HL-60 (cell line): ENCODE results near the gene AGAP1.

ENCODE experiments used
- DNase-seq, 2 experiments: peaks; one replicate each; pipeline ENCODE4 v3.0.0-alpha.2; 2010 to 2020; ENCODE audit warnings: low read depth in 1 of 2, low spot score in 1 of 2
- H3K27ac ChIP-seq: fragments of 250-450 bp; sonication (Bioruptor Pico); replicated peaks from 2 replicates; pipeline ENCODE4 v1.5.1; 2020; ENCODE audit warnings: mild to moderate bottlenecking, moderate library complexity
- H3K27me3 ChIP-seq: fragments of 250-450 bp; sonication (Bioruptor Pico); 2 replicates; pipeline ENCODE4 v1.5.1; 2021; ENCODE audit warnings: mild to moderate bottlenecking, moderate library complexity; ENCODE audit not compliant: insufficient read depth, poor library complexity, severe bottlenecking
- H3K4me3 ChIP-seq: replicated peaks from 2 replicates; pipeline ENCODE4 v1.5.1; 2011; ENCODE audit warnings: mild to moderate bottlenecking, control low read depth, low read length; ENCODE audit not compliant: insufficient read depth
- GABPA ChIP-seq: IDR thresholded peaks from 2 replicates; pipeline ENCODE4 v1.6.1; 2012; ENCODE audit warnings: low read depth
- POLR2AphosphoS5 ChIP-seq: IDR thresholded peaks from 2 replicates; pipeline ENCODE4 v1.6.1; 2012; ENCODE audit warnings: low read depth
- REST ChIP-seq: IDR thresholded peaks from 2 replicates; pipeline ENCODE4 v1.6.1; 2012; ENCODE audit warnings: low read depth; ENCODE audit not compliant: insufficient replicate concordance
- SPI1 ChIP-seq: IDR thresholded peaks from 2 replicates; pipeline ENCODE4 v1.6.1; 2012; ENCODE audit warnings: low read depth, mild to moderate bottlenecking, borderline replicate concordance
- TF ChIP-seq, protein P1 (sequence below): IDR thresholded peaks from one replicate; pipeline ENCODE4 v1.5.1; 2011; ENCODE audit warnings: low read length, control low read depth, inconsistent platforms; ENCODE audit not compliant: insufficient read depth

AGAP1 gene

DNA sequence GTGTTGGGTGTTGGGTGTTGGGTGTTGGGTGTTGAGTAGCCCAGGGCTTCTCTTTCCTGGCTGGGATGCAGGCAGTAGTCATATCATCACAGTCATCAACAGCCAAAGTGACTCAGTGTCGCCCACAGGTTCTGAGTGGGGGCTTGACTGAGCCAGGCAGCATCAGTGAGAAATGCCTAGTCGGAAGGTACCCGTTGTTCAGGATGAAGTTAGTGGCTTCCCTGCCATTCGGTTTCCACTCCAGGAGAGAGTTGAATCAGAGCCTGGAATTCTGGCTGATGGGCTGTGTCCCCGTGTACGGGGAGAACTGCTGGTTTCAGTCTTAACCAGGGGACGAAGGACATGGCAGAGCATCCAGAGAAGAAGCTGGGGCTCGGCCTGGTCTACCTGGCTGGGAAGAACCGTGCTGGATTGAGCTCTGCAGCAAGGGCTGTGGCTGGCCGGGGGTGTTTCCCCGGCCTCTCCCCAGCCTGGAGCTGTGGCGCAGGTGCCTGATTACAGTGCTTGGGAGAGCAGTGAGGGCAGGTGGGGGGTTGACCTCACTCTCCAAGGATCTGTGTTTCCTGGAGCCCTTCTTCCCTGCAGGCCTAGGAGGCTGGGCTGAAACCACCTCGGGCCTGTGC is 49.4 kb downstream of the AGAP1 start:
- no peak for DNase-seq
- no peaks in the 10 kb centered on the region for H3K27me3 ChIP-seq
- no peak overlapping the region for H3K4me3 ChIP-seq
- TF ChIP-seq, protein P1, sequence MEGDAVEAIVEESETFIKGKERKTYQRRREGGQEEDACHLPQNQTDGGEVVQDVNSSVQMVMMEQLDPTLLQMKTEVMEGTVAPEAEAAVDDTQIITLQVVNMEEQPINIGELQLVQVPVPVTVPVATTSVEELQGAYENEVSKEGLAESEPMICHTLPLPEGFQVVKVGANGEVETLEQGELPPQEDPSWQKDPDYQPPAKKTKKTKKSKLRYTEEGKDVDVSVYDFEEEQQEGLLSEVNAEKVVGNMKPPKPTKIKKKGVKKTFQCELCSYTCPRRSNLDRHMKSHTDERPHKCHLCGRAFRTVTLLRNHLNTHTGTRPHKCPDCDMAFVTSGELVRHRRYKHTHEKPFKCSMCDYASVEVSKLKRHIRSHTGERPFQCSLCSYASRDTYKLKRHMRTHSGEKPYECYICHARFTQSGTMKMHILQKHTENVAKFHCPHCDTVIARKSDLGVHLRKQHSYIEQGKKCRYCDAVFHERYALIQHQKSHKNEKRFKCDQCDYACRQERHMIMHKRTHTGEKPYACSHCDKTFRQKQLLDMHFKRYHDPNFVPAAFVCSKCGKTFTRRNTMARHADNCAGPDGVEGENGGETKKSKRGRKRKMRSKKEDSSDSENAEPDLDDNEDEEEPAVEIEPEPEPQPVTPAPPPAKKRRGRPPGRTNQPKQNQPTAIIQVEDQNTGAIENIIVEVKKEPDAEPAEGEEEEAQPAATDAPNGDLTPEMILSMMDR, result no peak
- no peak for TF ChIP-seq REST
- H3K27ac ChIP-seq, result no peak overlapping the region

DNA sequence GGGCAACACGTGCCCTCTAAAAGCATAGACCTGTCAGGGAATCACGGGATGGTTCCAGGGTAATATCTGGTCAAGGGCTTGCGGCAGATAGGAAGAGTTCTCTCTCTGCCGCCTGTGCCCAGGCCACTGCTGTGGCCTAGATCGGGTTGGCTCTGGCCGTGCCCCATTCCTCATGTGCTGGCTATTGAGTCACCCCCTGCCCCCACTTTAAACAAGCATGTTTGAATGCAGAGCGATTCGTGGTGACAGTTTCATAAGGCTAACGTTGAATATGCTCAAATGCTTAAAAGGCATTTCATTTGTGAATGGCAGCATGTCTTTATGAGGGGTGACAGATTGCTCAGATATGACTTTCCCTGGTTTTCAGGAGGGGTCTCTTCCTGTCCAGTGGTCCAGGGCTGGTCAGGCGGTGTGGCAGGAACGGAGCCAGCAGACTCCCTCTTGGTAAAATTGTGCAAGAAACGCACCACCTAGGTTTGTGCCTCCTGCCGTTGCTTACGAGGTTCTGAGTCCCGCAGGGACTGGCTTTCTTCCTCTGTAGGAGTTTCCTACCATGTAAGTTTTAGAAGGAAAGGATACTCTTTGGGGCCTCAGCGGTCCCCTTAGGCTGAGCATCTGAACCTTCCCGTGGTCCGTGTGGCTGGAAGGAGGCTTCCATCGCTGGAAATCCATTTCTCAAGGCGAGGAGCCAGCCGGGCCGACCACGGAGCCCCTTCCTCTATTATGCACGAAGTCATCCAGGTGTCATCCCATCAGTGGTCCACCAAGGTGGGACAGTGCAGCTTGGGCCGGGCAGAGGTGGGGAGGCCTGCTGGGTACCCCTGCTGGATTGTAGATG is 50.2 kb downstream of the AGAP1 start:
- no peaks in the 10 kb centered on the region for H3K27me3 ChIP-seq
- no peak for DNase-seq
- no peak overlapping the region for H3K27ac ChIP-seq
- TF ChIP-seq POLR2AphosphoS5 (no peak), SPI1 (no peak), REST (no peak), GABPA (no peak)
- TF ChIP-seq, protein P1, result no peak
- H3K4me3 ChIP-seq, result no peak overlapping the region

DNA sequence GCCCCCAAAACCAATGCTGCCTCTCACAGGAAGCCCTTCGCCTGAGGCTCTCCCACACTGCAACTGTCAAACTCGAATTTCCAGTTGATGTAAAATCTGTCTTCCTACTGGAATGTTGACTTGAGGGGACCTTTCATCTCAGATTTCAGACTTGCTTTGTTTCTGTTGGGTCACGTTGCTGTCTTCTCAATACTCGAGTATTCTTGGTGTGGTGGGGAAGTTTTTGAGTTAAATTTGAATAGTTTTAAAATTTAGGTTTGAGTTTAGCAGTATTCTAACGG is 50.8 kb downstream of the AGAP1 start:
- H3K4me3 ChIP-seq, result no peak overlapping the region
- no peaks in the 10 kb centered on the region for H3K27me3 ChIP-seq
- no peak for DNase-seq
- no peak for TF ChIP-seq SPI1
- no peak overlapping the region for H3K27ac ChIP-seq

GRCh38 chr2:235545339-235546150 is 51.7 kb downstream of the AGAP1 start:
- TF ChIP-seq, protein P1, result no peak
- TF ChIP-seq POLR2AphosphoS5 (no peak), GABPA (no peak), REST (no peak)
- H3K27ac ChIP-seq, result no peak overlapping the region
- H3K27me3 ChIP-seq, result no peaks in the 10 kb centered on the region
- H3K4me3 ChIP-seq, result no peak overlapping the region
- no peak for DNase-seq
